Fibroblast of lung (primary cell): ENCODE data around the gene ZNF133. TPM values are rescaled to one million over a fixed set of nuclear protein-coding genes. Genes with fewer than 3 reads are reported as not detected.

Experiments used
- DNase-seq, 2 donors: peaks; one replicate each; pipeline versions ENCODE4 v3.0.0 to v3.0.0-alpha.2; 2010; ENCODE audit warnings: low read depth in 2 of 2
- H2AFZ ChIP-seq: 2 replicates; pipeline ENCODE4 v1.5.1; 2012; ENCODE audit warnings: low read length, control low read depth, inconsistent platforms
- H3K27ac ChIP-seq: 2 replicates; pipeline ENCODE4 v1.5.1; 2011; ENCODE audit warnings: low read length, control low read depth; ENCODE audit not compliant: insufficient read depth
- H3K27me3 ChIP-seq: 2 replicates; pipeline ENCODE4 v1.5.1; 2011; ENCODE audit warnings: mild to moderate bottlenecking, low read length; ENCODE audit not compliant: control insufficient read depth, insufficient read depth
- H3K36me3 ChIP-seq: 2 replicates; pipeline ENCODE4 v1.5.1; 2011; ENCODE audit warnings: low read length; ENCODE audit not compliant: control insufficient read depth, insufficient read depth
- H3K4me1 ChIP-seq: 2 replicates; pipeline ENCODE4 v1.5.1; 2011; ENCODE audit warnings: low read length; ENCODE audit not compliant: control insufficient read depth, insufficient read depth; ENCODE audit errors: extremely low read depth
- H3K4me2 ChIP-seq: 2 replicates; pipeline ENCODE4 v1.5.1; 2011; ENCODE audit warnings: low read length, control low read depth; ENCODE audit not compliant: insufficient read depth; ENCODE audit errors: extremely low read depth
- H3K4me3 ChIP-seq, 4 experiments: fragments of 200-600 bp in 1 of 4; sonication (generic) in 1 of 4; replicated peaks in 1 of 4; 2 replicates each; pipeline ENCODE4 v1.5.1; 2011 to 2016; ENCODE audit warnings: low read length in 4 of 4, low read depth in 3 of 4, mild to moderate bottlenecking in 3 of 4, control low read depth in 2 of 4, inconsistent platforms in 1 of 4, mixed read lengths in 1 of 4; ENCODE audit not compliant: insufficient read depth in 1 of 4; ENCODE audit errors: control extremely low read depth in 1 of 4
- H3K79me2 ChIP-seq: 2 replicates; pipeline ENCODE4 v1.5.1; 2012; ENCODE audit warnings: mild to moderate bottlenecking, low read length, inconsistent platforms; ENCODE audit not compliant: control insufficient read depth, insufficient read depth
- H3K9ac ChIP-seq: 2 replicates; pipeline ENCODE4 v1.5.1; 2011; ENCODE audit warnings: mild to moderate bottlenecking, low read length, control low read depth; ENCODE audit not compliant: insufficient read depth
- H3K9me3 ChIP-seq: 2 replicates; pipeline ENCODE4 v1.5.1; 2012; ENCODE audit warnings: low read depth, low read length; ENCODE audit not compliant: control insufficient read depth, insufficient read depth
- H4K20me1 ChIP-seq: 2 replicates; pipeline ENCODE4 v1.5.1; 2011; ENCODE audit warnings: low read length; ENCODE audit not compliant: control insufficient read depth, insufficient read depth; ENCODE audit errors: extremely low read depth
- CTCF ChIP-seq, 2 donors: IDR thresholded peaks in 1 of 2; conservative IDR thresholded peaks in 1 of 2; 1 replicate in 1 of 2; 2 replicates in 1 of 2; pipeline ENCODE4 v1.5.1; 2011 to 2012; ENCODE audit warnings: low read length in 2 of 2, control low read depth in 1 of 2, inconsistent platforms in 1 of 2, low read depth in 1 of 2, mild to moderate bottlenecking in 1 of 2
- EZH2 ChIP-seq: IDR thresholded peaks from 2 replicates; pipeline ENCODE4 v1.5.1; 2012; ENCODE audit warnings: low read length, control low read depth, mild to moderate bottlenecking; ENCODE audit errors: missing control alignments
- polyA plus RNA-seq, 2 donors: library from polyadenylated mRNA; depleted of rRNA in 1 of 2; stranded (reverse) in 1 of 2; unstranded in 1 of 2; fragments of >200 nt; gene quantifications; 2 replicates each; pipeline ENCODE4 v1.2.1, GENCODE V29; 2011 to 2012; ENCODE audit warnings: missing spikeins in 1 of 2
- total RNA-seq: library from RNA; depleted of rRNA; stranded (reverse); fragments of >200 nt; gene quantifications from 2 replicates; pipeline ENCODE4 v1.2.1, GENCODE V29; 2014

ZNF133 gene
- total and polyA plus RNA-seq, 2 donors (not counting 1 experiment from before 2014, with no cell fraction given): 8.7 to 31.5 TPM

GRCh38 chr20:18310051-18310450 lies 21.7 kb downstream of the ZNF133 start:
- Histone ChIP-seq H3K36me3 (peaks cover 4% of the 10 kb centered on the region), H3K79me2 (no peaks in the 10 kb centered on the region), H2AFZ (no peak overlapping the region), H3K4me3 (no peak overlapping the region), H3K9me3 (no peaks in the 10 kb centered on the region), H3K9ac (no peak overlapping the region), H3K4me1 (no peaks in the 10 kb centered on the region), H3K27ac (no peak overlapping the region), H3K4me2 (no peak overlapping the region), H4K20me1 (no peaks in the 10 kb centered on the region), H3K27me3 (no peaks in the 10 kb centered on the region)
- no peak for DNase-seq
- no peak for TF ChIP-seq CTCF (conservative IDR thresholded peaks at IDR 0.05 in 1 of 2, IDR thresholded peaks at IDR 0.05 in 1 of 2; ENCODE audit: low read depth in 1 of 2, low read length in 2 of 2)
- no peak for TF ChIP-seq EZH2

- Histone ChIP-seq H2AFZ (no peak overlapping the region), H4K20me1 (no peaks in the 10 kb centered on the region), H3K9ac (no peak overlapping the region), H3K27ac (no peak overlapping the region), H3K9me3 (no peaks in the 10 kb centered on the region), H3K4me1 (no peaks in the 10 kb centered on the region), H3K4me3 (no peak overlapping the region), H3K79me2 (no peaks in the 10 kb centered on the region), H3K27me3 (no peaks in the 10 kb centered on the region), H3K36me3 (peaks cover 4% of the 10 kb centered on the region), H3K4me2 (no peak overlapping the region)
- no peak for TF ChIP-seq CTCF (conservative IDR thresholded peaks at IDR 0.05 in 1 of 2, IDR thresholded peaks at IDR 0.05 in 1 of 2; ENCODE audit: low read depth in 1 of 2, low read length in 2 of 2)
- no peak for TF ChIP-seq EZH2
- DNase-seq: no peak
Measured at GRCh38 chr20:18310592-18310991, 22.3 kb downstream of the ZNF133 start.

- H4K20me1 ChIP-seq: no peaks in the 10 kb centered on the region
- no peaks in the 10 kb centered on the region for H3K79me2 ChIP-seq
- H3K4me1 ChIP-seq: no peaks in the 10 kb centered on the region
- no peak overlapping the region for H3K9ac ChIP-seq
- no peaks in the 10 kb centered on the region for H3K27me3 ChIP-seq
- TF ChIP-seq EZH2: no peak
- no peak for TF ChIP-seq CTCF (conservative IDR thresholded peaks at IDR 0.05 in 1 of 2, IDR thresholded peaks at IDR 0.05 in 1 of 2; ENCODE audit: low read depth in 1 of 2, low read length in 2 of 2)
- H3K36me3 ChIP-seq: peaks cover 10% of the 10 kb centered on the region
- no peak overlapping the region for H2AFZ ChIP-seq
- no peaks in the 10 kb centered on the region for H3K9me3 ChIP-seq
- H3K27ac ChIP-seq: no peak overlapping the region
- no peak for DNase-seq
- no peak overlapping the region for H3K4me3 ChIP-seq
- H3K4me2 ChIP-seq: no peak overlapping the region
Measured at GRCh38 chr20:18312723-18313122, 24.4 kb downstream of the ZNF133 start.
